CD14-positive monocyte (primary cell): ENCODE data around the gene AGBL5. TPM values are rescaled to one million over a fixed set of nuclear protein-coding genes. Genes with fewer than 3 reads are reported as not detected.
"Not testable (repeated sequence)": the region's sequence is repeated elsewhere in the genome, so short reads cannot be mapped to it uniquely, and the experiment has no call there.

Source experiments
- DNase-seq, 3 donors: peaks; one replicate each; pipeline ENCODE4 v3.0.0-alpha.2; 2011 to 2022
- H2AFZ ChIP-seq: 2 replicates; pipeline ENCODE4 v1.6.0; 2012; ENCODE audit warnings: mild to moderate bottlenecking, low read depth, low read length, inconsistent platforms; ENCODE audit not compliant: insufficient read depth, poor library complexity, severe bottlenecking
- H3K27ac ChIP-seq, 2 donors: 1 replicate in 1 of 2; 2 replicates in 1 of 2; pipeline ENCODE4 v1.5.1; 2012 to 2013; ENCODE audit warnings: low read length in 2 of 2, control low read depth in 1 of 2, inconsistent platforms in 1 of 2, low read depth in 1 of 2, mild to moderate bottlenecking in 1 of 2
- H3K27me3 ChIP-seq, 2 donors: one replicate each; pipeline versions ENCODE4 v1.6.0 to v1.6.1; 2011 to 2013; ENCODE audit warnings: low read length in 2 of 2; ENCODE audit not compliant: control insufficient read depth in 2 of 2, insufficient read depth in 2 of 2
- H3K36me3 ChIP-seq, 2 donors: replicated peaks in 1 of 2; 1 replicate in 1 of 2; 2 replicates in 1 of 2; pipeline versions ENCODE4 v1.5.1 to v1.6.1; 2012 to 2013; ENCODE audit warnings: low read length in 2 of 2, control low read depth in 1 of 2, inconsistent platforms in 1 of 2, mild to moderate bottlenecking in 1 of 2; ENCODE audit not compliant: insufficient read depth in 2 of 2, control insufficient read depth in 1 of 2
- H3K4me1 ChIP-seq, 2 donors: 1 replicate in 1 of 2; 2 replicates in 1 of 2; pipeline versions ENCODE4 v1.5.1 to v1.6.1; 2012 to 2013; ENCODE audit warnings: low read length in 2 of 2, control low read depth in 1 of 2, inconsistent platforms in 1 of 2, mild to moderate bottlenecking in 1 of 2, moderate library complexity in 1 of 2; ENCODE audit not compliant: insufficient read depth in 2 of 2, control insufficient read depth in 1 of 2
- H3K4me2 ChIP-seq: replicated peaks from 2 replicates; pipeline ENCODE3; 2012; ENCODE audit warnings: low read length, moderate library complexity, mild to moderate bottlenecking; ENCODE audit not compliant: poor library complexity, severe bottlenecking; ENCODE audit errors: extremely low read depth
- H3K4me3 ChIP-seq, 3 experiments: fragments of 200-600 bp in 1 of 3; sonication (generic) in 1 of 3; replicated peaks in 1 of 3; 1 replicate in 2 of 3; 2 replicates in 1 of 3; pipeline ENCODE4 v1.5.1; 2011 to 2013; ENCODE audit warnings: low read length in 3 of 3, mild to moderate bottlenecking in 3 of 3, control low read depth in 2 of 3, low read depth in 2 of 3, inconsistent platforms in 1 of 3, moderate library complexity in 1 of 3
- H3K79me2 ChIP-seq: 2 replicates; pipeline ENCODE4 v1.6.0; 2012; ENCODE audit warnings: mild to moderate bottlenecking, control low read depth, inconsistent platforms, low read length, moderate library complexity; ENCODE audit not compliant: insufficient read depth
- H3K9ac ChIP-seq: 2 replicates; pipeline ENCODE4 v1.6.0; 2017; ENCODE audit warnings: low read length, mild to moderate bottlenecking; ENCODE audit not compliant: insufficient read depth, poor library complexity, severe bottlenecking
- H3K9me3 ChIP-seq, 2 donors: replicated peaks in 1 of 2; 1 replicate in 1 of 2; 2 replicates in 1 of 2; pipeline versions ENCODE4 v1.5.1 to v1.6.1; 2012 to 2013; ENCODE audit warnings: low read length in 2 of 2, control low read depth in 1 of 2; ENCODE audit not compliant: control insufficient read depth in 1 of 2, insufficient read depth in 1 of 2
- H4K20me1 ChIP-seq: 2 replicates; pipeline ENCODE4 v1.6.0; 2012; ENCODE audit warnings: mild to moderate bottlenecking, low read length, control low read depth, moderate library complexity; ENCODE audit not compliant: insufficient read depth
- H3K27ac Mint-ChIP-seq, 7 donors: one replicate each; pipeline ENCODE4 v1.8.0; 2020; ENCODE audit warnings: mild to moderate bottlenecking in 7 of 7, mixed read lengths in 7 of 7, moderate library complexity in 6 of 7, inconsistent platforms in 2 of 7
- H3K27me3 Mint-ChIP-seq, 3 donors: one replicate each; pipeline ENCODE4 v1.8.0; 2021 to 2022; ENCODE audit warnings: low read depth in 3 of 3, mild to moderate bottlenecking in 3 of 3, mixed read lengths in 3 of 3, moderate library complexity in 3 of 3, inconsistent platforms in 1 of 3
- H3K36me3 Mint-ChIP-seq, 2 donors: one replicate each; pipeline ENCODE4 v1.8.0; 2020; ENCODE audit warnings: mixed read lengths in 2 of 2, inconsistent platforms in 1 of 2, mild to moderate bottlenecking in 1 of 2
- H3K4me1 Mint-ChIP-seq: one replicate; pipeline ENCODE4 v1.8.0; 2020; ENCODE audit warnings: mild to moderate bottlenecking, mixed read lengths
- H3K4me3 Mint-ChIP-seq, 2 donors: one replicate each; pipeline ENCODE4 v1.8.0; 2020; ENCODE audit warnings: mild to moderate bottlenecking in 2 of 2, mixed read lengths in 2 of 2, moderate library complexity in 1 of 2
- H3K9me3 Mint-ChIP-seq, 7 donors: one replicate each; pipeline ENCODE4 v1.8.0; 2020 to 2022; ENCODE audit warnings: mixed read lengths in 7 of 7, mild to moderate bottlenecking in 6 of 7, moderate library complexity in 6 of 7, inconsistent platforms in 2 of 7
- WGBS: methylation state at CpG from one replicate; pipeline ENCODE4 v1.1.5; 2013; ENCODE audit warnings: missing lambda C conversion rate; ENCODE audit not compliant: insufficient coverage; 5-methylcytosine and 5-hydroxymethylcytosine counted together
- intact Hi-C, 2 donors: fragments of 100-400 bp; cut with micrococcal nuclease; formaldehyde crosslinking; loops; one replicate each; pipeline versions ENCODE4 v1.15.0 to v1.15.1; 2023
- polyA plus RNA-seq, 3 donors: library from polyadenylated mRNA; depleted of rRNA in 1 of 3; unstranded in 2 of 3; stranded (reverse) in 1 of 3; fragments of 300-500 nt in 2 of 3; fragments of >200 nt in 1 of 3; fragmentation: Illumina TruSeq in 2 of 3; gene quantifications; 1 replicate in 2 of 3; 2 replicates in 1 of 3; pipeline ENCODE4 v1.2.3, GENCODE V29; 2012 to 2021
- TF ChIP-seq, protein P1 (sequence below): fragments of 200-600 bp; IDR thresholded peaks from one replicate; pipeline ENCODE4 v1.8.0; 2022; ENCODE audit warnings: antibody characterized with exemption, mild to moderate bottlenecking

AGBL5 gene
- polyA plus RNA-seq, 3 donors, result 4.4 to 4.8 (median 4.6) TPM

- Mint-ChIP-seq H3K36me3 (no peaks in the 10 kb centered on the region), H3K9me3 (no peaks in the 10 kb centered on the region), H3K4me3 (no peak overlapping the region), H3K27ac (no peak overlapping the region), H3K27me3 (peaks cover 0 to 4% (median 4%) of the 10 kb centered on the region in 3 donors), H3K4me1 (no peaks in the 10 kb centered on the region)
- Histone ChIP-seq H3K4me3 (no peak overlapping the region), H3K27ac (no peak overlapping the region), H3K27me3 (no peaks in the 10 kb centered on the region), H3K9ac (no peak overlapping the region), H3K9me3 (no peaks in the 10 kb centered on the region), H2AFZ (no peak overlapping the region), H3K4me1 (no peaks in the 10 kb centered on the region), H3K79me2 (no peaks in the 10 kb centered on the region), H3K4me2 (no peak overlapping the region), H3K36me3 (no peaks in the 10 kb centered on the region), H4K20me1 (no peaks in the 10 kb centered on the region)
- no CpG with 5 or more reads among the region's 2 CpGs for WGBS
- TF ChIP-seq, protein P1, sequence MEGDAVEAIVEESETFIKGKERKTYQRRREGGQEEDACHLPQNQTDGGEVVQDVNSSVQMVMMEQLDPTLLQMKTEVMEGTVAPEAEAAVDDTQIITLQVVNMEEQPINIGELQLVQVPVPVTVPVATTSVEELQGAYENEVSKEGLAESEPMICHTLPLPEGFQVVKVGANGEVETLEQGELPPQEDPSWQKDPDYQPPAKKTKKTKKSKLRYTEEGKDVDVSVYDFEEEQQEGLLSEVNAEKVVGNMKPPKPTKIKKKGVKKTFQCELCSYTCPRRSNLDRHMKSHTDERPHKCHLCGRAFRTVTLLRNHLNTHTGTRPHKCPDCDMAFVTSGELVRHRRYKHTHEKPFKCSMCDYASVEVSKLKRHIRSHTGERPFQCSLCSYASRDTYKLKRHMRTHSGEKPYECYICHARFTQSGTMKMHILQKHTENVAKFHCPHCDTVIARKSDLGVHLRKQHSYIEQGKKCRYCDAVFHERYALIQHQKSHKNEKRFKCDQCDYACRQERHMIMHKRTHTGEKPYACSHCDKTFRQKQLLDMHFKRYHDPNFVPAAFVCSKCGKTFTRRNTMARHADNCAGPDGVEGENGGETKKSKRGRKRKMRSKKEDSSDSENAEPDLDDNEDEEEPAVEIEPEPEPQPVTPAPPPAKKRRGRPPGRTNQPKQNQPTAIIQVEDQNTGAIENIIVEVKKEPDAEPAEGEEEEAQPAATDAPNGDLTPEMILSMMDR, result no peak
- intact Hi-C loops, result no loop called here
- no peak for DNase-seq
Measured at GRCh38 chr2:27108221-27108620, 56.8 kb downstream of the AGBL5 start.

DNA sequence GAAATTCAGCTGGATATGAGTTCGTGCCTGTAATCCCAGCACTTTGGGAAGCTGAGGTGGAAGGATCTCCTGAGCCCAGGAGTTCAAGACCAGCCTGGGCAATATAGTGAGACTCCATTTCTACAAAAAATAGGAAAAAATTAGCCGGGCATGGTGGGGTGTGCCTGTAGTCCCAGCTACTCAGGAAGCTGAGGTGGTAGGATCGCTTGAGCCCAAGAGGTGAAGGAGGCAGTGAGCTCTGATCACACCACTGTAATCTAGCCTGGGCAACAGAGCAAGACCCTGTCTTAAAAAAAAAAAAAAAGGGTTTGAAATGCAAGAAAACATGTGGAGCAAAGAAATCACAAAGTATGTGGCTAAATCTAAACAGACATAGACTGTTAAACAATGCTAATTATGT is 57.6 kb downstream of the AGBL5 start:
- no peaks in the 10 kb centered on the region for H3K36me3 Mint-ChIP-seq
- intact Hi-C loops, result no loop called here
- WGBS, result 100% methylated on average over 1 of the region's 3 CpGs

GRCh38 chr2:27110603-27111352 is 59.3 kb downstream of the AGBL5 start:
- H3K4me3 ChIP-seq, H3K36me3 Mint-ChIP-seq, H3K9me3 ChIP-seq, H3K27ac ChIP-seq, intact Hi-C loops, H3K4me1 Mint-ChIP-seq, H3K4me2 ChIP-seq, H3K4me1 ChIP-seq, H3K4me3 Mint-ChIP-seq, H4K20me1 ChIP-seq, H3K9me3 Mint-ChIP-seq, H2AFZ ChIP-seq, DNase-seq, H3K36me3 ChIP-seq, H3K27ac Mint-ChIP-seq, H3K27me3 ChIP-seq, H3K9ac ChIP-seq, H3K79me2 ChIP-seq, H3K27me3 Mint-ChIP-seq: not testable (repeated sequence)
- WGBS, result 87% methylated on average over 20 of the region's 24 CpGs

More for the DNA sequence above, 57.6 kb downstream of the AGBL5 start:
- Histone ChIP-seq H3K4me2 (no peak overlapping the region), H3K4me1 (no peaks in the 10 kb centered on the region), H4K20me1 (no peaks in the 10 kb centered on the region), H3K36me3 (no peaks in the 10 kb centered on the region), H3K9ac (no peak overlapping the region), H2AFZ (no peak overlapping the region), H3K79me2 (no peaks in the 10 kb centered on the region), H3K4me3 (no peak overlapping the region), H3K27ac (no peak overlapping the region), H3K9me3 (no peaks in the 10 kb centered on the region), H3K27me3 (no peaks in the 10 kb centered on the region)
- no peaks in the 10 kb centered on the region for H3K9me3 Mint-ChIP-seq
- DNase-seq, result no peak
- peaks cover 0 to 6% (median 3%) of the 10 kb centered on the region in 3 donors for H3K27me3 Mint-ChIP-seq
- H3K4me3 Mint-ChIP-seq, result no peak overlapping the region
- H3K27ac Mint-ChIP-seq, result no peak overlapping the region
- TF ChIP-seq, protein P1, result no peak
- H3K4me1 Mint-ChIP-seq, result no peaks in the 10 kb centered on the region
